Pons (tissue), 1 donor: ENCODE data around the gene ANO9.

ENCODE experiments used
- DNase-seq: peaks from one replicate; pipeline ENCODE4 v3.0.0-alpha.2; 2016; ENCODE audit warnings: low spot score

The ANO9 gene, protein sequence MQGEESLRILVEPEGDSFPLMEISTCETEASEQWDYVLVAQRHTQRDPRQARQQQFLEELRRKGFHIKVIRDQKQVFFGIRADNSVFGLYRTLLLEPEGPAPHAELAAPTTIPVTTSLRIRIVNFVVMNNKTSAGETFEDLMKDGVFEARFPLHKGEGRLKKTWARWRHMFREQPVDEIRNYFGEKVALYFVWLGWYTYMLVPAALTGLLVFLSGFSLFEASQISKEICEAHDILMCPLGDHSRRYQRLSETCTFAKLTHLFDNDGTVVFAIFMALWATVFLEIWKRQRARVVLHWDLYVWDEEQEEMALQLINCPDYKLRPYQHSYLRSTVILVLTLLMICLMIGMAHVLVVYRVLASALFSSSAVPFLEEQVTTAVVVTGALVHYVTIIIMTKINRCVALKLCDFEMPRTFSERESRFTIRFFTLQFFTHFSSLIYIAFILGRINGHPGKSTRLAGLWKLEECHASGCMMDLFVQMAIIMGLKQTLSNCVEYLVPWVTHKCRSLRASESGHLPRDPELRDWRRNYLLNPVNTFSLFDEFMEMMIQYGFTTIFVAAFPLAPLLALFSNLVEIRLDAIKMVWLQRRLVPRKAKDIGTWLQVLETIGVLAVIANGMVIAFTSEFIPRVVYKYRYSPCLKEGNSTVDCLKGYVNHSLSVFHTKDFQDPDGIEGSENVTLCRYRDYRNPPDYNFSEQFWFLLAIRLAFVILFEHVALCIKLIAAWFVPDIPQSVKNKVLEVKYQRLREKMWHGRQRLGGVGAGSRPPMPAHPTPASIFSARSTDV

DNA sequence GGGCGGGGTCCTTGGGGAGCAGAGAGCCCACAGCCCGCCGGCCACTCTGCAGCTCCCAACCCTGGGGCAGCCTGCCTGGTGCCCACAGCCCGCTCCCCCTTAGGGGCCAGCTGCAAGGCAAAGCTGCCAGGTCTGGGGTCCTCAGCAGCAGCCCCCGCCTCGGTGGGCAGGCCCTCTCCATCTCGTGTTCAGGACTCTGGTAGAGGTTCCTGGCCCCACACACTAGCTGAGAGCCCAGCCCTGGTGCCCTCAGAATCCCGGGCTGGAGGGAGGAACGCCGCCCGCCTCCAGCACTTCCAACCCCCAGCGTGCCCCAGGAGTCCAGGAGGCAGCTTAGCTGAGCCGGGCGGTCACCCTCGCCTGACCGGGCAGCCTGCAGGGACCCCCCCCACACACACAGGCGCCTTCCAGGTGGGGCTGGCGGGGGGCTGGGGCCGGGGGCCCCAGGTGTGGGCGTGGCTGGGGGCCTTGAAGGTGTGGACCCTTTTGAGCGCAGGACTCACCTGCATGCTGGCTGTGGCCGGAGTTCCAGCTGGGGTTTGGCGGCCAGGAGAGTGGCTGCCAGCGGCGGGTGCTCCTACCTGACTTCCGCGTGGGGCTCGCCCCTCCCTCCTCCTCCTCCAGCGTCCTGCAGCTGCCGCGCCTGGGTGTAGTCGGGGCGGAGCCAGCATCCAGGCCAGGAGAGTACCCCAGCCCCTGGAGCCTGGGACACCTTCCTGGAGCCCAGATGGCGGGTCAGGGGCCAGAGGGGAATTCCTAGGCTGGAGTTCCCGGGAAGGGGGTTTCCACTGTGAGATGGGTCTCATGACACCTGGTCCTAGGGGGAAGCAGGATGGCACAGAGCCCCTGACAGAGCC is at the start of gene ANO9:
Gene ANO9, minus strand, starts transcription at position 594 of the 857 bp plus-strand sequence. Its CDS starts 85 bp downstream, at position 509.
- DNase-seq: no peak

DNA sequence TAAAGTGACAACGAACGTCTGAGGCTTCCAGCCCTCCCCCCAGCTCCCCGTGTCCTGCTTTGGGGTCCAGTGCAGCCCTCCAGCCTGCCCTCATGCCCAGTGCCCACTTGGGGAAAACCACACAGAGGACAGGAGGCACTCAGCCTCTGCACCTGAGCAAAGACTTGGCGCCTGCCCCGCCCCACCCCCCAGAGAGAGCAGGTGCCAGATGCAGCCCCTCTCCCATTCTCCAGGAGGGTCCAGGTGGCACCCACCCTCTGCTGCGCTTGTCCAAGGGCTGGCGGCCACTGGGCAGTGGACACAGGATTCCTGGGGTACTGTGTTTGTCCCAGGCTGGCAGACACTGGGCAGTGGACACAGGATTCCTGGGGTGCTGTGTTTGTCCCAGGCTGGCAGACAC is 49.5 kb upstream of the ANO9 start:
- DNase-seq: no peak

DNA sequence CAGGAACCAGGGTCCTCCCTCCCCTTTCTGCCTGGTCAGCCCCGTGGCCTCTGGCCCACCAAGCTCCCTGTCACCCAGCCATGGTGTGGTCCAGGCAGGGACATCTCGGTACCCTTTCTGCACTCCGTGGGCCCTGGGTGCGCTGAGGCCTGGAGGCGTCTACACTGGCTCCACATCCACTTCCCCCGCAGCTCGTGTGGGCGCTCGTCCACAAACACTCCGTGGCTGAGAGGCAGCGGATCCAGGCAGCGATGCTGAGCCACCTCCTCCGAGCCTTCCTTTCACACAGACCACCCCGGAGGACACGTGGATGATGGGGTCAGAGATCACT is 49.1 kb upstream of the ANO9 start:
- DNase-seq: no peak

DNA sequence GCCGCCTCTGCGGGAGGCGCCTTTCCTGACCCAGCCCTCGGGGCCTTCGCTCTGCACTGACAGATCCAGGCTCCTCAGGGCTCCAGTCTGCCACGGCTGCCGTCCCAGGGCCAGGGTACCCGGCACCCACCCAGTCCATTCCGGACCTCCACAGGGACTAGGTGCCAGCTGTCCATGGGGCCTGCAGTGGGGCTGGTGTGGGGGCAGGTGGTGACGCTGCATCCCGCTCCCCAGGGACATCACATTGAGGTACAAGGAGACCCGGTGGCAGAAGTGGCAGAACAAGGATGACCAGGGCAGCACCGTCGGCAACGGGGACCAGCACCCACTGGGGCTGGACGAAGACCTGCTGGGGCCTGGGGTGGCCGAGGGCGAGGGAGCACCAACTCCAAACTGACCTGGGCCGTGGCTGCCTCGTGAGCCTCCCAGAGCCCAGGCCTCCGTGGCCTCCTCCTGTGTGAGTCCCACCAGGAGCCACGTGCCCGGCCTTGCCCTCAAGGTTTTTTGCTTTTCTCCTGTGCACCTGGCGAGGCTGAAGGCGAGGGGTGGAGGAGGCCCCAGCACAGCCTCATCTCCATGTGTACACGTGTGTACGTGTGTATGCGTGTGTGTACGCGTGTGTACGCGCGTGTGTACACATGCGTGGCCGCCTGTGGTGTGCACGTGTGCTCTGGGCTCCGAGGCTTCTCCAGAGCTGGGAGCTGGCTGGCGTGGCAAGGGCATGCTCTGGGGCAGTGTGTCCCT is 48.5 kb upstream of the ANO9 start:
- DNase-seq: no peak

- no peak for DNase-seq
Observed at GRCh38 chr11:489610-490185, 47.9 kb upstream of the ANO9 start.

GRCh38 chr11:488992-489391 is 47.2 kb upstream of the ANO9 start:
- no peak for DNase-seq

- DNase-seq: no peak
Observed at GRCh38 chr11:488579-488978, 46.8 kb upstream of the ANO9 start.

DNA sequence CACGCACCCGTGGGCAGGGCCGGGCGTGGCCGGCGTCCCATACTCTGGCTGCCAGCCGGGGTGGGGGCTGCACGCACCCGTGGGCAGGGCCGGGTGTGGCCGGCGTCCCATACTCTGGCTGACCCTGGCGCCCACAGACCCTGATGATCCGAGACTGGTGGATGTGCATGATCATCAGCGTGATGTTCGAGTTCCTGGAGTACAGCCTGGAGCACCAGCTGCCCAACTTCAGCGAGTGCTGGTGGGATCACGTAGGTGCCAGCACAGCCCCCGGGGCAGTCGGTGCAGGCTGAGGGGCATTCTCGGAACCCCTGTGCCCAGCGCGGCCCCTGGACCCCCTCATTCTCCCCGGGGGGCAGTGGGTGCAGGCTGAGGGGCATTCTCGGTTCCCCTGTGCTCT is 46.3 kb upstream of the ANO9 start:
- no peak for DNase-seq

- DNase-seq: no peak
Observed at GRCh38 chr11:487571-488021, 45.8 kb upstream of the ANO9 start.

DNA sequence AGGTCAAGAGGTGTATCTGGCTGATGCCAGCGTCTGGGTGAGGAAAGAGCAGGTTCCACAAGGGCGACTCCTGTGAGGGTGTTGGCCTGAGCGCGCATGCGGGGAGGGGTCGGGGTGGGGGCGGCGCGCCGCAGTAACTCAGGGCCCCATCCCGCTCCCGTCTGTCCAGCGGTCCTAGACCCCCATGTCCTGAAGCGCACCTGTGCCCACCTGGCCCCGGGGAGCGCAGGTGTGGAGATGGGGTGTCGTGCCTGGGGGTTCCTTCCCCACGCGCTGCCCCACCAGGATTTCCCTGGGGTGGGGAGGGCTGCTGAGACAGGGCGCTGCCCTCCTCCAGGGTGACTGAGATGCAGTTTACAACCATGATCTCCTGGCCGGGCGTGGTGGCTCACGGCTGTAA is 44.4 kb upstream of the ANO9 start:
- no peak for DNase-seq

GRCh38 chr11:484616-485015 is 42.8 kb upstream of the ANO9 start:
- DNase-seq: no peak

GRCh38 chr11:479311-479710 is 37.5 kb upstream of the ANO9 start:
- no peak for DNase-seq

GRCh38 chr11:477052-477715 is 35.4 kb upstream of the ANO9 start:
- DNase-seq: no peak

- DNase-seq: no peak
Observed at GRCh38 chr11:476416-476815, 34.6 kb upstream of the ANO9 start.

GRCh38 chr11:475941-476340 is 34.1 kb upstream of the ANO9 start:
- no peak for DNase-seq

GRCh38 chr11:474914-475506 is 33.2 kb upstream of the ANO9 start:
- no peak for DNase-seq

- DNase-seq: no peak
Observed at GRCh38 chr11:473962-474785, 32.4 kb upstream of the ANO9 start.

DNA sequence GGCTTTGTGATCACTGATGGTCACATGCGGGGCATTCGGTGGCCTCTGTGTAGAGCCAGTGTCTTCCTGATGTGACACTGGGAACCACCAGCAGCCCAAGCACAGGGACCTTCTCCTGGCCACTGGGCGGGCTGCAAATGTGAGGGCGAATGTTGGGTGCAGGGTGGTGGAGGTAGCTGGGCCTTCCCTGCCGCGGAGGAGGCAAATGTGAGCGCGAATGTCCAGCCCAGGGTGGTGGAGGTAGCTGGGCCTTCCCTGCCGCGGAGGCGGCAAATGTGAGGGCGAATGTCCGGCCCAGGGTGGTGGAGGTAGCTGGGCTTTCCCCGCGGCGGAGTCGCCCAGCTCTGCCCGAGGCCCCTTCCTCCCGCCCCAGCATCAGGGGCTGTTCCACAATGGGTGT is 31.6 kb upstream of the ANO9 start:
- DNase-seq: no peak

GRCh38 chr11:472816-473215 is 31.0 kb upstream of the ANO9 start:
- DNase-seq: no peak

GRCh38 chr11:472272-472671 is 30.5 kb upstream of the ANO9 start:
- no peak for DNase-seq
